Liver (tissue), 9 donors: ENCODE measurements around the gene AEBP2. TPM values are rescaled to one million over a fixed set of nuclear protein-coding genes. Genes with fewer than 3 reads are reported as not detected.

Source experiments
- DNase-seq: peaks from one replicate; pipeline ENCODE4 v3.0.0-alpha.2; 2017; ENCODE audit warnings: low spot score
- H3K27ac ChIP-seq, 2 donors: one replicate each; pipeline ENCODE4 v1.7.0; 2013; ENCODE audit warnings: inconsistent platforms in 2 of 2, low read length in 2 of 2, control low read depth in 1 of 2, low read depth in 1 of 2, mild to moderate bottlenecking in 1 of 2
- H3K27me3 ChIP-seq, 4 donors: one replicate each; pipeline versions ENCODE4 v1.6.1 to v1.7.0; 2013; ENCODE audit warnings: low read length in 3 of 4, inconsistent platforms in 1 of 4, mild to moderate bottlenecking in 1 of 4, moderate library complexity in 1 of 4; ENCODE audit not compliant: control insufficient read depth in 4 of 4, insufficient read depth in 4 of 4
- H3K36me3 ChIP-seq, 4 donors: one replicate each; pipeline versions ENCODE4 v1.6.1 to v1.7.0; 2013; ENCODE audit warnings: low read length in 3 of 4, mild to moderate bottlenecking in 3 of 4, low read depth in 1 of 4, moderate library complexity in 1 of 4; ENCODE audit not compliant: control insufficient read depth in 4 of 4, insufficient read depth in 3 of 4
- H3K4me1 ChIP-seq, 4 donors: one replicate each; pipeline versions ENCODE4 v1.6.1 to v1.7.0; 2013; ENCODE audit warnings: low read length in 3 of 4, mild to moderate bottlenecking in 3 of 4, moderate library complexity in 1 of 4; ENCODE audit not compliant: control insufficient read depth in 4 of 4, insufficient read depth in 4 of 4
- H3K4me3 ChIP-seq, 3 donors: one replicate each; pipeline versions ENCODE4 v1.6.1 to v1.7.0; 2013; ENCODE audit warnings: low read length in 3 of 3, control low read depth in 1 of 3, low read depth in 1 of 3, mild to moderate bottlenecking in 1 of 3
- H3K9ac ChIP-seq, 2 donors: one replicate each; pipeline ENCODE4 v1.7.0; 2013; ENCODE audit warnings: low read length in 2 of 2, mild to moderate bottlenecking in 2 of 2, moderate library complexity in 2 of 2, control low read depth in 1 of 2, low read depth in 1 of 2
- H3K9me3 ChIP-seq, 4 donors: one replicate each; pipeline versions ENCODE4 v1.6.1 to v1.7.0; 2013; ENCODE audit warnings: low read length in 3 of 4; ENCODE audit not compliant: control insufficient read depth in 4 of 4
- ATF3 ChIP-seq: IDR thresholded peaks from 2 replicates; pipeline ENCODE4 v1.6.1; 2016; ENCODE audit warnings: antibody characterized with exemption
- CTCF ChIP-seq: fragments of 150-350 bp; IDR thresholded peaks from 2 replicates; pipeline ENCODE4 v1.5.1; 2017; ENCODE audit warnings: improper control_type of control experiment, low read depth, low read length; ENCODE audit not compliant: missing input control
- EGR1 ChIP-seq, 2 donors: IDR thresholded peaks; 2 replicates each; pipeline ENCODE4 v1.6.1; 2016 to 2018; ENCODE audit warnings: antibody characterized with exemption in 2 of 2, low read depth in 2 of 2
- FOXA1 ChIP-seq: IDR thresholded peaks from 2 replicates; pipeline ENCODE4 v1.6.1; 2016; ENCODE audit warnings: antibody characterized with exemption
- FOXA2 ChIP-seq: IDR thresholded peaks from 2 replicates; pipeline ENCODE4 v1.6.1; 2016; ENCODE audit warnings: antibody characterized with exemption
- GABPA ChIP-seq, 2 donors: IDR thresholded peaks in 1 of 2; conservative IDR thresholded peaks in 1 of 2; 2 replicates each; pipeline ENCODE4 v1.6.1; 2016; ENCODE audit warnings: antibody characterized with exemption in 2 of 2, mild to moderate bottlenecking in 1 of 2, moderate library complexity in 1 of 2
- HNF4A ChIP-seq, 2 donors: conservative IDR thresholded peaks; 2 replicates each; pipeline ENCODE4 v1.6.1; 2016; ENCODE audit warnings: antibody characterized with exemption in 2 of 2, mild to moderate bottlenecking in 2 of 2
- HNF4G ChIP-seq: IDR thresholded peaks from 2 replicates; pipeline ENCODE4 v1.6.1; 2016; ENCODE audit warnings: antibody characterized with exemption
- JUND ChIP-seq, 2 donors: IDR thresholded peaks; 2 replicates each; pipeline ENCODE4 v1.6.1; 2016; ENCODE audit warnings: antibody characterized with exemption in 2 of 2
- MAX ChIP-seq: IDR thresholded peaks from 2 replicates; pipeline ENCODE4 v1.6.1; 2016; ENCODE audit warnings: antibody characterized with exemption
- NR2F2 ChIP-seq: IDR thresholded peaks from 2 replicates; pipeline ENCODE4 v1.6.1; 2016; ENCODE audit warnings: antibody characterized with exemption
- RAD21 ChIP-seq, 2 donors: IDR thresholded peaks; 2 replicates each; pipeline ENCODE4 v1.6.1; 2016; ENCODE audit warnings: antibody characterized with exemption in 2 of 2, mild to moderate bottlenecking in 2 of 2
- REST ChIP-seq: IDR thresholded peaks from 2 replicates; pipeline ENCODE4 v1.6.1; 2016; ENCODE audit warnings: antibody characterized with exemption, mild to moderate bottlenecking
- RXRA ChIP-seq, 2 donors: IDR thresholded peaks; 2 replicates each; pipeline ENCODE4 v1.6.1; 2017 to 2018; ENCODE audit warnings: antibody characterized with exemption in 2 of 2, mild to moderate bottlenecking in 1 of 2
- SP1 ChIP-seq: IDR thresholded peaks from 2 replicates; pipeline ENCODE4 v1.6.1; 2018; ENCODE audit warnings: antibody characterized with exemption, mild to moderate bottlenecking
- TAF1 ChIP-seq: conservative IDR thresholded peaks from 2 replicates; pipeline ENCODE4 v1.6.1; 2016; ENCODE audit warnings: antibody characterized with exemption, mild to moderate bottlenecking
- YY1 ChIP-seq: IDR thresholded peaks from 2 replicates; pipeline ENCODE4 v1.6.1; 2016; ENCODE audit warnings: antibody characterized with exemption, mild to moderate bottlenecking
- ZBTB33 ChIP-seq: IDR thresholded peaks from 2 replicates; pipeline ENCODE4 v1.6.1; 2016; ENCODE audit warnings: antibody characterized with exemption
- WGBS: extraction: QIAGEN DNeasy Blood & Tissue Kit; methylation state at CpG from one replicate; pipeline ENCODE4 v1.1.7; 2013; 5-methylcytosine and 5-hydroxymethylcytosine counted together
- polyA plus RNA-seq, 2 donors: library from polyadenylated mRNA; stranded (reverse) in 1 of 2; unstranded in 1 of 2; fragments of 200-250 nt in 1 of 2; fragments of >200 nt in 1 of 2; fragmentation: Nextera tagmentation in 1 of 2; extraction: Ambion mirVana in 1 of 2; gene quantifications; one replicate each; pipeline versions ENCODE4 v1.2.1 to v1.2.3, GENCODE V29; 2013 to 2015
- total RNA-seq, 2 donors: library from RNA; depleted of rRNA; stranded (reverse); fragments of >200 nt; gene quantifications; one replicate each; pipeline ENCODE4 v1.2.3, GENCODE V29; 2014
- donor health status: healthy.
- donor health status: healthy.
- donor health status: healthy.
- donor health status: healthy.
- donor health status: healthy.

Gene AEBP2
- total and polyA plus RNA-seq, 4 donors: 4.6 to 18.8 (median 8.9) TPM

- peaks cover 0 to 15% (median 7%) of the 10 kb centered on the region in 4 donors for H3K36me3 ChIP-seq
- 97% methylated on average over 5 of the region's 5 CpGs for WGBS
Measured at GRCh38 chr12:19496219-19496878, 57.1 kb downstream of the AEBP2 start.

More at GRCh38 chr12:19496219-19496878, 57.1 kb downstream of the AEBP2 start:
- Histone ChIP-seq H3K9ac (no peak overlapping the region), H3K9me3 (no peaks in the 10 kb centered on the region), H3K4me3 (no peak overlapping the region), H3K27ac (no peak overlapping the region), H3K4me1 (no peaks in the 10 kb centered on the region), H3K27me3 (no peaks in the 10 kb centered on the region)
- DNase-seq: no peak
- TF ChIP-seq GABPA (IDR thresholded peaks at IDR 0.05 in 1 of 2, conservative IDR thresholded peaks at IDR 0.05 in 1 of 2) (no peak), CTCF (no peak), FOXA1 (no peak), ZBTB33 (no peak), HNF4A (conservative IDR thresholded peaks at IDR 0.05) (no peak), TAF1 (no peak), HNF4G (no peak), YY1 (no peak), JUND (IDR thresholded peaks at IDR 0.05) (no peak), FOXA2 (no peak), MAX (no peak), RXRA (IDR thresholded peaks at IDR 0.05) (no peak), SP1 (no peak), EGR1 (IDR thresholded peaks at IDR 0.05; ENCODE audit: low read depth in 2 of 2) (no peak), RAD21 (IDR thresholded peaks at IDR 0.05) (no peak), ATF3 (no peak), REST (no peak), NR2F2 (no peak)
